ENCODE results near the gene AP3D1. TPM values are rescaled to one million over a fixed set of nuclear protein-coding genes. Genes with fewer than 3 reads are reported as not detected.

Gene AP3D1
- total RNA-seq, 2 donors from 2014 or later: 81.4 to 116 TPM

DNA sequence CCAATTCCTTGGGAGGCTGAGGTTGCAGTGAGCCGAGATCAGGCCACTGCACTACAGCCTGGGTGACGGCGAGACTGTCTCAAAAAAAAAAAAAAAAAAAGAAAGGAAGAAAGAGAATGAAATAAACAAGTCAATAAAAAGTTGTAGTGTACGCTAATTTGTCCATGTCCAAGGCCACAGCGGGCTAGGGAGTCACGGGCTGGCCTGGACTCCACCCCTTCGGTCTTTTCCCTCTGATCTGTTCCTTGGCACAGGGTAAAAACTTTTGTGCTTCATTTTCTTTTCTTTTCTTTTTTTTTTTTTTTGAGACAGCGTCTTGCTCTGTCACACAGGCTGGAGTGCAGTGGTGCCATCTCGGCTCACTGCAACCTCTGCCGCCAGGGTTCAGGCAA is 80.9 kb downstream of the AP3D1 start:
- H3K9me3 ChIP-seq: no peaks in the 10 kb centered on the region
- peaks cover 0 to 11% of the 10 kb centered on the region in 2 donors for H3K4me1 ChIP-seq (ENCODE audit: control insufficient read depth in 1 of 2, low read depth in 2 of 2)
- no peak overlapping the region for H3K4me3 ChIP-seq
- H3K27ac ChIP-seq: no peak overlapping the region
- DNase-seq (ENCODE audit: low spot score) (no peak), ATAC-seq (ENCODE audit: insufficient number of reproducible peaks, low FRiP score, low read depth) (no peak)
- TF ChIP-seq, protein P1, sequence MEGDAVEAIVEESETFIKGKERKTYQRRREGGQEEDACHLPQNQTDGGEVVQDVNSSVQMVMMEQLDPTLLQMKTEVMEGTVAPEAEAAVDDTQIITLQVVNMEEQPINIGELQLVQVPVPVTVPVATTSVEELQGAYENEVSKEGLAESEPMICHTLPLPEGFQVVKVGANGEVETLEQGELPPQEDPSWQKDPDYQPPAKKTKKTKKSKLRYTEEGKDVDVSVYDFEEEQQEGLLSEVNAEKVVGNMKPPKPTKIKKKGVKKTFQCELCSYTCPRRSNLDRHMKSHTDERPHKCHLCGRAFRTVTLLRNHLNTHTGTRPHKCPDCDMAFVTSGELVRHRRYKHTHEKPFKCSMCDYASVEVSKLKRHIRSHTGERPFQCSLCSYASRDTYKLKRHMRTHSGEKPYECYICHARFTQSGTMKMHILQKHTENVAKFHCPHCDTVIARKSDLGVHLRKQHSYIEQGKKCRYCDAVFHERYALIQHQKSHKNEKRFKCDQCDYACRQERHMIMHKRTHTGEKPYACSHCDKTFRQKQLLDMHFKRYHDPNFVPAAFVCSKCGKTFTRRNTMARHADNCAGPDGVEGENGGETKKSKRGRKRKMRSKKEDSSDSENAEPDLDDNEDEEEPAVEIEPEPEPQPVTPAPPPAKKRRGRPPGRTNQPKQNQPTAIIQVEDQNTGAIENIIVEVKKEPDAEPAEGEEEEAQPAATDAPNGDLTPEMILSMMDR (IDR thresholded peaks at IDR 0.05): no peak
- no peaks in the 10 kb centered on the region for H3K27me3 ChIP-seq (replicated peaks; ENCODE audit: insufficient read depth)
- H3K36me3 ChIP-seq: peaks cover 20% of the 10 kb centered on the region

DNA sequence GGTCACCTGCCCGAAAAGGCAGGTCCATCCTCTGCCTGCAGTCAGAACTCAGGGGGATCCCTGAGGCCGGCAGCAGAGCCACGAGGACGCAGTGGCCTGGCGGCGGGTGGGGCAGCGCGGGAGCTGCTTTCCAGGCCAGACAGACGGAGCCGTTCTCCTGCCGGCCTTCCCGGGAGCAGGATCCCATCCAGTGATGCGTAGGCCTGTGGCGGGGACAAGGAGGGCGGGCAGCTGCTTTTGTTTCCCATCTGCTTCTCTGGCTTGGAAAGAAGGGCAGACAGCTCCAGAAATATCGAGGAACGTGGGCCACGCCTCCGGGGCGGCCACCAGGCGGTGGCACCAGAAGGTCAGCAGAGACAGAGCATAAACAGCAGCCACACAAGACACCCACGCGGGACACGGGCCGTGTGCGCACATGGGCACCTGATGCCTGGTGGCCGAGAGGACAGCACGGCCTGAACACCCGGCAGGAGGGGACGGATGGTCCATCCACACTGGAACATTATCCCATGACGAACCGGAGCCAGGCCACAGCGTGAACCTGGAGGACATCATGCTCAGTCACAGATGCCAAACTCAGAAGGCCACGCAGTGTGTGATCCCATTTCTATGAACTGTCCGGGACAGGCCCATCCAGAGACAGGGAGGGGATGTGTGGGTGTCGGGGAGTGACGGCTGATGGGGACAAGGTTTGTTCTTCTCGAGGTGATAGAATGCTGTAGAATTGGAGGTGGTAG is 86.4 kb downstream of the AP3D1 start:
- Histone ChIP-seq H3K4me3 (no peak overlapping the region), H3K9me3 (no peaks in the 10 kb centered on the region), H3K4me1 (ENCODE audit: control insufficient read depth in 1 of 2, low read depth in 2 of 2) (peaks cover 11 to 31% of the 10 kb centered on the region in 2 donors), H3K27ac (no peak overlapping the region), H3K36me3 (no peaks in the 10 kb centered on the region), H3K27me3 (replicated peaks; ENCODE audit: insufficient read depth) (no peaks in the 10 kb centered on the region)
- no peak for ATAC-seq (ENCODE audit: insufficient number of reproducible peaks, low FRiP score, low read depth)
- no peak for DNase-seq (ENCODE audit: low spot score)
- TF ChIP-seq, protein P1 (IDR thresholded peaks at IDR 0.05): no peak

DNA sequence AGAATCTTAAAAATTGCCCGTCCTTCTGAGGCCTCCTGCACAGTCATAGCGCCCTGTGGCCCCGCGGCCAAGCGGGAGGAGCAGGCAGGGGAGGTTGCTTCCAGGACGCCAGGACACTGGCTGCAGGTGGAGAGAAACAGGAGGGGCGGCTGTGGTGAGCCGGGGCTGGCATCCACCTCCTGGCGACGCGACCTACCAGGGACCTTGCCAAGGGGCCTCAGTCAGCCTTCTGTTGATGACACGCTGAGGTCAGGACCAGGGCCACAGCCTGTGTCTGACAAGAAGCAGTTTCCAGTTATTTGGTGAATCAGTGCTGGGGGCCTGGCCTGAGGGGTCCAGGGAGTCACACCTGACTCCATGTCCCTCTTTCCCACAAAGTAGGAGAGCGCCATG is 87.0 kb downstream of the AP3D1 start:
- Histone ChIP-seq H3K4me1 (ENCODE audit: control insufficient read depth in 1 of 2, low read depth in 2 of 2) (peaks cover 17 to 31% of the 10 kb centered on the region in 2 donors), H3K9me3 (no peaks in the 10 kb centered on the region), H3K27me3 (replicated peaks; ENCODE audit: insufficient read depth) (no peaks in the 10 kb centered on the region), H3K36me3 (no peaks in the 10 kb centered on the region), H3K27ac (no peak overlapping the region), H3K4me3 (no peak overlapping the region)
- ATAC-seq (ENCODE audit: insufficient number of reproducible peaks, low FRiP score, low read depth) (no peak), DNase-seq (ENCODE audit: low spot score) (no peak)
- TF ChIP-seq, protein P1 (IDR thresholded peaks at IDR 0.05): no peak

DNA sequence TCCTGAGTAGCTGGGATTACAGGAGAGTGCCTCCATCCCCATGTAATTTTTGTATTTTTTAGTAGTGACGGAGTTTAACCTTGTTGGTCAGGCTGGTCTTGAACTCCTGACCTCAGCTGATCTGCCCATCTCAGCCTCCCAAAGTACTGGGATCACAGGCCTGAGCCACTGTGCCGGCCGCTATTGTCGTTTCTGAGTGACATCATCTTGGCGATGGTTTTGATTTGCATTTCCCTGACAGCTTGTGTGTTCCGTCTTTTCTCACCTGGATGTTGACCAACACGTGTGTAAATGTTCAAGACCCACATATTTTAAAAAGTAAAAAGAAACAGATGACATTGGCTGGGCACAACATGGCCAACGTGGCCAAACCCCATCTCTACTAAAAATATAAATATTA is 87.5 kb downstream of the AP3D1 start:
- DNase-seq (ENCODE audit: low spot score) (no peak), ATAC-seq (ENCODE audit: insufficient number of reproducible peaks, low FRiP score, low read depth) (no peak)
- TF ChIP-seq, protein P1 (IDR thresholded peaks at IDR 0.05): no peak
- no peak overlapping the region for H3K27ac ChIP-seq
- H3K27me3 ChIP-seq (replicated peaks; ENCODE audit: insufficient read depth): no peaks in the 10 kb centered on the region
- H3K4me1 ChIP-seq (ENCODE audit: control insufficient read depth in 1 of 2, low read depth in 2 of 2): peaks cover 21 to 33% of the 10 kb centered on the region in 2 donors
- no peaks in the 10 kb centered on the region for H3K9me3 ChIP-seq
- H3K4me3 ChIP-seq: no peak overlapping the region
- no peaks in the 10 kb centered on the region for H3K36me3 ChIP-seq

DNA sequence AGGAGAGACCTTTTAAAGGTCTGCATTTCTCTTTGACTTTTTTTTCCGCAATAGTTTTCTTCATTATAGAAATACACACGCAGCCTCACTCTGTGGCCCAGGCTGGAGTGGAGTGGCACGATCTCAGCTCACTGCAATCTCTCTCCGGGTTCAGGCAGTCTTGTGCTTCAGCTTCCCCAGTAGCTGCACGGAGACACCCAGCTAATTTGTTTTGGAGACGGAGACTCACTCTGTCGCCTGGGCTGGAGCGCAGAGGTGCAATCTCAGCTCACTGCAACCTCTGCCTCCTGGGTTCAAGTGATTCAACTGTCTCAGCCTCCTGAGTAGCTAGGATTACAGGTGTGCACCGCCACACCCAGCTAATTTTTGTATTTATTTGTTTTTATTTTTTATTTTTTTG is 88.6 kb downstream of the AP3D1 start:
- no peaks in the 10 kb centered on the region for H3K27me3 ChIP-seq (replicated peaks; ENCODE audit: insufficient read depth)
- no peak overlapping the region for H3K27ac ChIP-seq
- H3K4me1 ChIP-seq (ENCODE audit: control insufficient read depth in 1 of 2, low read depth in 2 of 2): peaks cover 21 to 40% of the 10 kb centered on the region in 2 donors
- no peak overlapping the region for H3K4me3 ChIP-seq
- no peaks in the 10 kb centered on the region for H3K9me3 ChIP-seq
- H3K36me3 ChIP-seq: no peaks in the 10 kb centered on the region
- no peak for DNase-seq (ENCODE audit: low spot score)
- no peak for ATAC-seq (ENCODE audit: insufficient number of reproducible peaks, low FRiP score, low read depth)
- TF ChIP-seq, protein P1 (IDR thresholded peaks at IDR 0.05): no peak
